Measurements from ENCODE around the gene LANCL3.

The LANCL3 gene

GRCh38 chrX:37697169-37697760 is 125.8 kb downstream of the LANCL3 start:
- TF ChIP-seq, protein P1, sequence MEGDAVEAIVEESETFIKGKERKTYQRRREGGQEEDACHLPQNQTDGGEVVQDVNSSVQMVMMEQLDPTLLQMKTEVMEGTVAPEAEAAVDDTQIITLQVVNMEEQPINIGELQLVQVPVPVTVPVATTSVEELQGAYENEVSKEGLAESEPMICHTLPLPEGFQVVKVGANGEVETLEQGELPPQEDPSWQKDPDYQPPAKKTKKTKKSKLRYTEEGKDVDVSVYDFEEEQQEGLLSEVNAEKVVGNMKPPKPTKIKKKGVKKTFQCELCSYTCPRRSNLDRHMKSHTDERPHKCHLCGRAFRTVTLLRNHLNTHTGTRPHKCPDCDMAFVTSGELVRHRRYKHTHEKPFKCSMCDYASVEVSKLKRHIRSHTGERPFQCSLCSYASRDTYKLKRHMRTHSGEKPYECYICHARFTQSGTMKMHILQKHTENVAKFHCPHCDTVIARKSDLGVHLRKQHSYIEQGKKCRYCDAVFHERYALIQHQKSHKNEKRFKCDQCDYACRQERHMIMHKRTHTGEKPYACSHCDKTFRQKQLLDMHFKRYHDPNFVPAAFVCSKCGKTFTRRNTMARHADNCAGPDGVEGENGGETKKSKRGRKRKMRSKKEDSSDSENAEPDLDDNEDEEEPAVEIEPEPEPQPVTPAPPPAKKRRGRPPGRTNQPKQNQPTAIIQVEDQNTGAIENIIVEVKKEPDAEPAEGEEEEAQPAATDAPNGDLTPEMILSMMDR (IDR thresholded peaks at IDR 0.05; ENCODE audit: insufficient read depth, low read length, missing control alignments): no peak
- ChIA-PET POLR2A (no interaction called here), CTCF (no interaction called here)
- no peak overlapping the region for H3K4me3 ChIP-seq (ENCODE audit: low read depth, low read length)
- DNase-seq (ENCODE audit: low read depth, low spot score): no peak

GRCh38 chrX:37701588-37701987 is 130.1 kb downstream of the LANCL3 start:
- DNase-seq (ENCODE audit: low read depth, low spot score): no peak
- H3K4me3 ChIP-seq (ENCODE audit: low read depth, low read length): no peak overlapping the region
- POLR2A ChIA-PET: no interaction called here
- TF ChIP-seq, protein P1 (IDR thresholded peaks at IDR 0.05; ENCODE audit: insufficient read depth, low read length, missing control alignments): no peak
- CTCF ChIA-PET: no interaction called here

GRCh38 chrX:37711991-37712390 is 140.5 kb downstream of the LANCL3 start:
- TF ChIP-seq, protein P1 (IDR thresholded peaks at IDR 0.05; ENCODE audit: insufficient read depth, low read length, missing control alignments): no peak
- DNase-seq (ENCODE audit: low read depth, low spot score): no peak
- H3K4me3 ChIP-seq (ENCODE audit: low read depth, low read length): no peak overlapping the region
- ChIA-PET POLR2A (no interaction called here), CTCF (no interaction called here)

DNA sequence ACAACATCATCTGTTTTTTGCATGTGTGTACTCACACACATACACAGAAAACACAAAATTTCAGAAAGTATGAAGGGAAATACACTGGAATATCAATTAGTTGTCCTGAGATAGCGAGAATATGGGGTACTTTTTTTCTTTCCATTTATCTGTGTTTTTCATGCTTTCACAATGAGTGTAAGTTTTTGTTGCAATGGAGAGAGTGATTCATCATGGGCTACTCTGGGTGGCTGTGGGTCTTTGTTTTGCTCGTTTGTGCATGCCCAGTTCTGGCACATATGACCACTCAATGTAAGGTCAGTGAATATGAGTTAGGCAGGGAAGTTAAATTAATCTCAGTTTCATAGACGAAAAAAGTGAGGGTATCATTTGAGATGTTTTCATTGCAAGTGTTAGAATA is 141.0 kb downstream of the LANCL3 start:
- CTCF ChIA-PET: no interaction called here
- no peak overlapping the region for H3K4me3 ChIP-seq (ENCODE audit: low read depth, low read length)
- POLR2A ChIA-PET: no interaction called here
- TF ChIP-seq, protein P1 (IDR thresholded peaks at IDR 0.05; ENCODE audit: insufficient read depth, low read length, missing control alignments): no peak
- DNase-seq (ENCODE audit: low read depth, low spot score): no peak

GRCh38 chrX:37714479-37714878 is 143.0 kb downstream of the LANCL3 start:
- CTCF ChIA-PET: no interaction called here
- TF ChIP-seq, protein P1 (IDR thresholded peaks at IDR 0.05; ENCODE audit: insufficient read depth, low read length, missing control alignments): no peak
- no peak overlapping the region for H3K4me3 ChIP-seq (ENCODE audit: low read depth, low read length)
- POLR2A ChIA-PET: no interaction called here
- DNase-seq (ENCODE audit: low read depth, low spot score): no peak

DNA sequence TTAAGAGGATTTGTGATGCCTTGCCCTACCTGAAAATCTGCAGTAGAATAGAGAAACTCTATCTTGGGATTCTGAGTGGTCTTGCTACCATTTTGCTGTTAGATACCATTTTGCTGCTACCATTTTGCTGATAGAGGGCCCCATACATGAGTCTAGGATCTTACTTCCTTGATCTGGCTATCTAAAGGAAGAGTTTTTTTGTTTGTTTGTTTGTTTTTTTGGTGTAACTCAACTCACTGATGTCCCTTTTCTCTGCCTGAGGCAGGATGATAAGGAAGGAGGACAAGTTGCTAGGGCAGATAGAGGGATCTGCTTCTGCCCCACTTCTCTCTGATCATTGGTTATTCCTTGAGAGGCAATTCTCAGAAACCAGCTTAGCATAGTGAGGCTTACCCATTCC is 145.1 kb downstream of the LANCL3 start:
- H3K4me3 ChIP-seq (ENCODE audit: low read depth, low read length): no peak overlapping the region
- no peak for DNase-seq (ENCODE audit: low read depth, low spot score)
- ChIA-PET CTCF (no interaction called here), POLR2A (no interaction called here)
- TF ChIP-seq, protein P1 (IDR thresholded peaks at IDR 0.05; ENCODE audit: insufficient read depth, low read length, missing control alignments): no peak

Measured in AG04449 (cell line).